Loucy (cell line): ENCODE results near the gene CAMK1D.
A peak's percentile ranks its signal among the peaks of the same experiment; 100 is the strongest.

Experiments
- H2AFZ ChIP-seq: fragments of 200-600 bp; sonication (generic); 2 replicates; pipeline ENCODE4 v1.6.0; 2016; ENCODE audit warnings: antibody characterized with exemption, mild to moderate bottlenecking, low read length, moderate library complexity
- H3F3A ChIP-seq: fragments of 200-600 bp; 2 replicates; pipeline ENCODE4 v1.6.0; 2016; ENCODE audit warnings: antibody characterized with exemption, low read depth, mild to moderate bottlenecking
- H3K27me3 ChIP-seq: fragments of 200-600 bp; sonication (generic); 2 replicates; pipeline ENCODE4 v1.6.1; 2014; ENCODE audit warnings: low read length, mild to moderate bottlenecking; ENCODE audit not compliant: insufficient read depth, poor library complexity, severe bottlenecking
- H3K36me3 ChIP-seq: fragments of 200-600 bp; sonication (generic); 2 replicates; pipeline ENCODE4 v1.6.1; 2016; ENCODE audit warnings: low read length; ENCODE audit not compliant: insufficient read depth
- H3K4me1 ChIP-seq: fragments of 200-600 bp; sonication (generic); 2 replicates; pipeline ENCODE4 v1.5.1; 2014; ENCODE audit warnings: low read length, mild to moderate bottlenecking; ENCODE audit not compliant: insufficient read depth, poor library complexity, severe bottlenecking
- H3K4me2 ChIP-seq: fragments of 200-600 bp; sonication (generic); 2 replicates; pipeline ENCODE4 v1.6.0; 2014; ENCODE audit warnings: antibody characterized with exemption, low read length, low read depth, mild to moderate bottlenecking; ENCODE audit not compliant: poor library complexity, severe bottlenecking
- H3K4me3 ChIP-seq: fragments of 200-600 bp; sonication (generic); 2 replicates; pipeline ENCODE4 v1.5.1; 2014; ENCODE audit warnings: low read length, mild to moderate bottlenecking, mixed read lengths; ENCODE audit not compliant: poor library complexity, severe bottlenecking
- H3K79me2 ChIP-seq: fragments of 200-600 bp; sonication (generic); 2 replicates; pipeline ENCODE4 v1.6.1; 2014; ENCODE audit warnings: low read length; ENCODE audit not compliant: insufficient read depth
- H3K9ac ChIP-seq: fragments of 200-600 bp; sonication (generic); 2 replicates; pipeline ENCODE4 v1.6.0; 2014; ENCODE audit warnings: mild to moderate bottlenecking, low read depth, low read length, moderate library complexity; ENCODE audit not compliant: poor library complexity, severe bottlenecking
- H3K9me2 ChIP-seq: fragments of 200-600 bp; sonication (generic); replicated peaks from 2 replicates; pipeline ENCODE4 v1.6.1; 2016; ENCODE audit warnings: low read depth, low read length, mixed read lengths
- H3K9me3 ChIP-seq: fragments of 200-600 bp; sonication (generic); 2 replicates; pipeline ENCODE4 v1.6.1; 2014; ENCODE audit warnings: mild to moderate bottlenecking, antibody characterized with exemption, low read length, low read depth; ENCODE audit not compliant: insufficient read depth
- H4K20me1 ChIP-seq: fragments of 200-600 bp; sonication (generic); 2 replicates; pipeline ENCODE4 v1.6.0; 2014; ENCODE audit warnings: antibody characterized with exemption, low read length, mild to moderate bottlenecking; ENCODE audit not compliant: insufficient read depth, poor library complexity, severe bottlenecking
- EZH2phosphoT487 ChIP-seq: fragments of 200-600 bp; IDR thresholded peaks from 2 replicates; pipeline ENCODE4 v1.6.1; 2018; ENCODE audit warnings: antibody characterized with exemption, mild to moderate bottlenecking, moderate library complexity, borderline replicate concordance
- TF ChIP-seq, protein P1 (sequence below): fragments of 200-600 bp; sonication (generic); conservative IDR thresholded peaks from 2 replicates; pipeline ENCODE4 v1.5.1; 2014; ENCODE audit warnings: mild to moderate bottlenecking, antibody characterized with exemption, low read length

CAMK1D gene

DNA sequence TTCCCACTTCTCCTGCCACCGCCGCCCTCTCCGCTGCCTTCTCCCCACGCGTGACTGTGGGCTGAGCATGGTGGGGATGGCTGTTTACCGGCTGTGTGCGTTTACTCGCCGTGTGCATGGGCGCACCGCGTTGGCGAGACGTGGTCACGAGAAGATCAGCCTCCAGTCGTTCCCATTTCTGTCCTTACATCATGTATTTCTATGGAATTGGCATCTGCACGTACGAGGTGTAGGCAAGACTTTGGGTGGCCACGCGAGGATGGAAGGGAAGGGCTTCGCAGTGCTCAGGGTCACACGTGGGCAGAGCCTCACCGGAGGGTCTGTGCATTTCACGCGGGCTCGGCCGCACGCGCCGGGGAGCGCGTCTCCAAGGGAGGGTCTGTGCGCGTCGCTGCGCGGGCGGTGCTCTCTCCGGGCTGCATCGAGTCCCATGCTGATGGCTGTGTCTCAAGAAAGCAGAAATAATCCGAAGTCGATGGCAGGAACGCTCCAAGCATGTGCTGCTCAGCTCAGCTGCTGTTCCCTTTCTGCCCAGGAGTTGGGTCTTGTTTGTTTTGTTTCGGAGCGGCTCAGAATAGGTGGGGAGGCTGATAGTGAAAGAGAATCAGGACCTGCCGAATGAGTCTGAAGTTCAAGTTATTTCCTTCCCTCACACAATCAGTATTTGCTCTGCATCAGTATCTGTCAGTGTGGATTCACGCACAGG, 973 bp downstream of the CAMK1D start:
- Histone ChIP-seq H3K79me2 (peaks cover 12% of the 10 kb centered on the region; the same call in 1 of the 2 replicates), H3K9me2 (no peaks in the 10 kb centered on the region), H4K20me1 (no peaks in the 10 kb centered on the region), H3K9me3 (no peaks in the 10 kb centered on the region), H3K4me1 (peaks cover 29% of the 10 kb centered on the region), H3K4me2 (peak overlapping the region; percentile 100), H3K9ac (peak overlapping the region; percentile 87), H3F3A (peaks cover 10% of the 10 kb centered on the region), H2AFZ (peak overlapping the region; percentile 95), H3K4me3 (peak overlapping the region; percentile 100), H3K36me3 (no peaks in the 10 kb centered on the region), H3K27me3 (peaks cover 4% of the 10 kb centered on the region)
- TF ChIP-seq, protein P1, sequence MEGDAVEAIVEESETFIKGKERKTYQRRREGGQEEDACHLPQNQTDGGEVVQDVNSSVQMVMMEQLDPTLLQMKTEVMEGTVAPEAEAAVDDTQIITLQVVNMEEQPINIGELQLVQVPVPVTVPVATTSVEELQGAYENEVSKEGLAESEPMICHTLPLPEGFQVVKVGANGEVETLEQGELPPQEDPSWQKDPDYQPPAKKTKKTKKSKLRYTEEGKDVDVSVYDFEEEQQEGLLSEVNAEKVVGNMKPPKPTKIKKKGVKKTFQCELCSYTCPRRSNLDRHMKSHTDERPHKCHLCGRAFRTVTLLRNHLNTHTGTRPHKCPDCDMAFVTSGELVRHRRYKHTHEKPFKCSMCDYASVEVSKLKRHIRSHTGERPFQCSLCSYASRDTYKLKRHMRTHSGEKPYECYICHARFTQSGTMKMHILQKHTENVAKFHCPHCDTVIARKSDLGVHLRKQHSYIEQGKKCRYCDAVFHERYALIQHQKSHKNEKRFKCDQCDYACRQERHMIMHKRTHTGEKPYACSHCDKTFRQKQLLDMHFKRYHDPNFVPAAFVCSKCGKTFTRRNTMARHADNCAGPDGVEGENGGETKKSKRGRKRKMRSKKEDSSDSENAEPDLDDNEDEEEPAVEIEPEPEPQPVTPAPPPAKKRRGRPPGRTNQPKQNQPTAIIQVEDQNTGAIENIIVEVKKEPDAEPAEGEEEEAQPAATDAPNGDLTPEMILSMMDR = no peak
- no peak for TF ChIP-seq EZH2phosphoT487

- TF ChIP-seq EZH2phosphoT487 = no peak
- TF ChIP-seq, protein P1 = no peak
These were observed 1.6 kb downstream of the CAMK1D start for GRCh38 chr10:12350925-12351324.

DNA sequence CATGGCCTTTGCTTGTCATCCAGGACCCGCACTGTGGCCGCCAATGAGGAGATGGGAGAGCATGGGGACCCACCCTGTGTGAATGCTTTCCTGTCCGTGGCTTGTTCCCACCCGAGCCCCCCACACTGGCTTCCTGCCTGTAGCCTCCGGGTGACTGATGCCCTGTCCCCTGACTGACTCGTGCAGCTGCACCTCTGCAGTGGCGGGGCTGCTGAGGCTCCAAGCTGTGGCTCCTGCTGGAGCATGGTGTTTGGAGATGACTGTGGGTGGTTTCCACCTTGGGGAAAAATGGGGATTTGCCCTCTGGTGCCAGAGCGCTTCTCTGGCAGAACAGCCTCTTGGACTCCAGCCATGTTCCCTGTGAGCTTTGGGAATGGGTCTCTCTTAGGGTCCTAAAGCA, 2.1 kb downstream of the CAMK1D start:
- peaks cover 10% of the 10 kb centered on the region for H3F3A ChIP-seq
- no peak overlapping the region for H3K9ac ChIP-seq
- H3K36me3 ChIP-seq = no peaks in the 10 kb centered on the region
- H3K27me3 ChIP-seq = peaks cover 4% of the 10 kb centered on the region
- H4K20me1 ChIP-seq = no peaks in the 10 kb centered on the region
- H3K9me3 ChIP-seq = no peaks in the 10 kb centered on the region
- no peaks in the 10 kb centered on the region for H3K9me2 ChIP-seq
- peak overlapping the region; percentile 100 for H3K4me3 ChIP-seq
- H2AFZ ChIP-seq = no peak overlapping the region
- TF ChIP-seq, protein P1 = no peak
- TF ChIP-seq EZH2phosphoT487 = no peak
- peaks cover 12% of the 10 kb centered on the region; the same call in 1 of the 2 replicates for H3K79me2 ChIP-seq
- H3K4me2 ChIP-seq = peak overlapping the region; percentile 100
- H3K4me1 ChIP-seq = peaks cover 29% of the 10 kb centered on the region

More at GRCh38 chr10:12350925-12351324, 1.6 kb downstream of the CAMK1D start:
- Histone ChIP-seq H3K4me3 (peak overlapping the region; percentile 100), H4K20me1 (no peaks in the 10 kb centered on the region), H3K4me1 (peaks cover 29% of the 10 kb centered on the region), H3F3A (peaks cover 10% of the 10 kb centered on the region), H2AFZ (peak overlapping the region; percentile 95), H3K9me3 (no peaks in the 10 kb centered on the region), H3K36me3 (no peaks in the 10 kb centered on the region), H3K9me2 (no peaks in the 10 kb centered on the region), H3K79me2 (peaks cover 12% of the 10 kb centered on the region; the same call in 1 of the 2 replicates), H3K4me2 (peak overlapping the region; percentile 100), H3K9ac (peak overlapping the region; percentile 87), H3K27me3 (peaks cover 4% of the 10 kb centered on the region)
